ENCODE data around the gene LBX2.
A peak's percentile ranks its signal among the peaks of the same experiment; 100 is the strongest.

LBX2 gene

DNA sequence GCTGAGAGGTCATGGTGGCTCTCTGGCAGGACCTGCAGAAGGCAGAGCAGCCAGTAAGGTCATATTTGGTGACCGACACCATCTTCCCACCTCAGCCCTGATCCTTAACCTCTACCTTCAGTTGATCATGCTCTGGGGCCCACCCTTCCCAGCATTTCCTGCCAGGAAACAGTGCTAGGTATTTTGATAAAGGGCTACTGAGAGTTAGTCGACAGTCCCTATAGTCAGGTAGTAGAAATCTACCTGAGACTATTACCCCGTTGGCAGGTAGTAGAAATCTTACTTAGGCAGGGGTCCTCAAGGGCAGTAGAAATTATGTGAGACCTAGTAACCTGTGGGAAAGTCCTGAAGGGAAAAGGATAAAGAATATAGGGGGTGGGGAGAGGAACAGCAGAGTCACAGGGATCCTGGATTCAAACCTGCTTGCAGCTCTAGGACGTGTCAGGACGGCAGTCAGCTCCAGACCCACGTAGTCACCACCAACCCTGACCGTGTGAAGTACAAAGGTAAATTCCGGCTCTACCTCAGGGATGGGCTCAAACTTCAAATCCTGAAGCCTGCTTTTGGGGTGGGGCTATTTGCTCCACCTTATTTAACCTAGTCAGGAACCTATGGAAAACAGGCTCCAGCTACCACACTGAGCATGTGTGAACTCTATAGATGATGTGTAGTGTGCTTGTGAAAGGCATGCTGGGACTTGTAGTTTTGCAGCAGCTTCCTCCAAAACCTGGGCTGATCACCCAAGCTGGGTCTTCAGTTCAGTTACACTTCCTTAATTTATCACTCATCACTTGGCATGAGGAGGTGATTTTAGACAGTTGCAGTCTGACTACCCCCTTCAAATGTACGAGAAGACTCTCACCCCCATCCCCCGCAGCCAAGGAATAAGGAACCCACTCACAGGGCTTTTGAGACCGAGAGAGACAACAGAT lies 26.6 kb upstream of the LBX2 start, which contains the start of gene DQX1:
Gene DQX1 (minus strand): TSS at position 515 of the 932 bp plus-strand sequence. CDS start 502 bp downstream, at position 13.
- DNase-seq: no peak

DNA sequence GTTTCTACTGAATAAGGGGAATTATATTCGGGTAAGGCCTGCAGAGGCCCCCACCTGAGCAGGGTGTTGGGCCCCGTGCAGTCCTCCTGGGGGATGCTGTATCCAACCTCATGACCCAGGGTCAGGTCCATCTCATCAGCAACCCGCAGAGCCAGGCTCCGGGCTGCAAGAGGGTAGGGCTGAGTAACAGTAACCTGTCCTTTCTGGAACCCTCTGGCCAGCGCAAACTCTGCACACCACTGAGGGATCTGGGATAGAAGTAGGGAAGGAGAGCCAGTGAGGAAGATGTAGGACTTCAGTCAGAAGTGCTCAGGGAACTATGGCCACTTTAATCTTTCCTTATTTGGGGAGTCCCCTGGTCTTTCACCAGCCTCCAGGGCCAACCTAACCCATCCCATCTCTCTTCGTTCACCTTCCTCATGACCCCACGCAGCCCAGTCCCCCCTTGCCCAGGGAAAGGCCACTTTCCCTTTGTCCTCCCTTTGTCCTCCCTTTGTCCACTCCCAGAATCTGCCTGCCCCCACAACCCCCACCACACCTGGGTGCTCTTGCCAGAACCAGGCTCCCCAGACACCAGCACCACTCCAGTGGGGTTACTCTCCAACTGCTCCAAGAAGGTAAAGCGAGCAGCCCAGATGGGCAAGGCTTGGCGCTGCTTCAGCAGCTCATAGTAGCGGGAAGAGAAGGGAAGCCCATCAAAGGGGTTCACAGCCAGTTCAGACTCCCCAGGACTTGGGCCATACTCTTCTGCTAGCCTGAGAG lies 25.7 kb upstream of the LBX2 start:
- DNase-seq: no peak

DNA sequence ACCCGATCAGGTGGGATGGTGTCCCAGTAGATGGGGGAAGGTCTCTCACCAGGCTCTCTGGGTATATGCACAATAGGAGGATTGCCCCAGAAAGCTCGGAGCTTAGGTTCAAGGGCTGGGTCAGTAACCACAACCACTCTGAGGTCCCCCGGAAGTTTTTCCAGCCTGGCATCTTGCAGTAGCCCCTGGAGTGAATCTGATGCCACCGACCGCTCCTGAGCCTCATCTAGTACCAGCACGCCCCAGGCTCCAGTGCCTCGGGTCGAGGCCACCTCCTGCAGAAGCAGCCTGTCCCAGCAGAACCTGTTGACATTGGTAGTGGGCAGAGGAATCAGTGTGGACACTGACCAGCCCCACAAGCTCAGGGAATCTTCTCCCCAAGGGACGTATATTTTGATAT lies 24.6 kb upstream of the LBX2 start:
- DNase-seq: no peak

DNA sequence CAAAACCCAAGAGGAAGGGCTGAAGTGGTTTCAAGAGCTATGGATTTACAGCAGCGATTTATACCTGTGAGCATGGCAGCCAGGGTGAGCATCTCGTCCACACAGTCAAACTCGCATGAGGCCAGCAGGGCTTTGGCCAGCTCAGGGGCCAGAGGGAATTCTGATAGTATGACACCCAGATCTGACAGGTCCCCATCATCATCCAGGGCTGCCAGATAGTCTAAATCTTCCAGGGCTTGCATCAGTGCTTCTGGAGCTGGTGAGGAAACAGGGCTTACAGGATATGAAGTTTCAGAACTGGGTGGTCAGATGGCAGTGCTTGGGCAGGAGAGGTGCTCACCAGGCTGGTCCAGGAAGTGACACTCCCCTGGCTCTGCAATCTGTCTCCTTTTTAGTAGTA lies 23.1 kb upstream of the LBX2 start:
- no peak for DNase-seq

DNA sequence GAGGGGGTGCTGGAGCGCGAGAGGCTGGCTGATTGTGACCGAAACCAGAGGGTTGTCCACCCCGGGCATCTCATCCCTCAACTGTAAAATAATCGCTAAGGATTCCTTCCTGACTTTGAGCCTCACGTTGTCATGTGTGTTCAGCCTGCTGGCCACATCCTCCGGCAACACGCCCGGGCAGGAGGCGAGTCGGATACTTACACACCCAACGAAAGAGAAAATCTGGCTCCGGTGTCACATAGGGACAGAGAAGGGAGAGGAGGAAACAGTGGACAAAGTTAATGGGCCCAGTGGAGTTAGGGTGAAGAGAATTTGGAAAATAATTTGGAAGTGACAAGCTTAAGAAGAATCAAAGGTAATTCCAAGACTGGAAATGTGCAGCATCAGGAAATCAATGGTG lies 17.2 kb upstream of the LBX2 start:
- no peak for DNase-seq

DNA sequence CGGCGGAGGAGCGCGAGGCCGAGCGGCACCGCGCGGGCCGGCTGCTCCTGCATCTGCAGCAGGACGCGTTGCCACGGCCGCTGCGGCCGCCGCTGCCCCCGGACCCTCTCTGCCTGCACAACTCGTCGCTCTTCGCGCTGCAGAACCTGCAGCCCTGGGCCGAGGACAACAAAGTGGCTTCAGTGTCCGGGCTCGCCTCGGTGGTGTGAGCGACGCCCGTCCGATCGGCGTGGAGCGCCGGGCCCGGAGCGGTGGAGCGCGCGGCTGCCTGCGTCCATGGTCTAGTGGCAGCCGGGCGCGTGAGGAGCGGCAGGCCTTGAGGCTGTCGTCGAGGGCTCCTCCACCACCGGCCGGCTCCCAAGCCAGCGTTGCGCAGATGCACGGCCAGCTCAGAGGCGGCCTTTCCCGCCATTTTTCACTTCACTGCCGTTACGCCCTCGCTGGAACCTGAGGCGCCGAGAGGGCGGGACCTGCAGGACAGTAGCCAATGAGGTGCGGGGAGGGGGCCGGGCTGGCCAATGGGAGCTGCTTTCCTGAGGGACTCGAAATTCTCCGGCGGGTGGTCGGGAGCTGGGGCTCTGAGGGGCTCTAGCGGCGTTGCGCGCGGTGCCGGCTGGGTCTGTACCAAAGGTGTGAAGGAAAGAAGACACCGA lies 16.7 kb upstream of the LBX2 start:
- no peak for DNase-seq

DNA sequence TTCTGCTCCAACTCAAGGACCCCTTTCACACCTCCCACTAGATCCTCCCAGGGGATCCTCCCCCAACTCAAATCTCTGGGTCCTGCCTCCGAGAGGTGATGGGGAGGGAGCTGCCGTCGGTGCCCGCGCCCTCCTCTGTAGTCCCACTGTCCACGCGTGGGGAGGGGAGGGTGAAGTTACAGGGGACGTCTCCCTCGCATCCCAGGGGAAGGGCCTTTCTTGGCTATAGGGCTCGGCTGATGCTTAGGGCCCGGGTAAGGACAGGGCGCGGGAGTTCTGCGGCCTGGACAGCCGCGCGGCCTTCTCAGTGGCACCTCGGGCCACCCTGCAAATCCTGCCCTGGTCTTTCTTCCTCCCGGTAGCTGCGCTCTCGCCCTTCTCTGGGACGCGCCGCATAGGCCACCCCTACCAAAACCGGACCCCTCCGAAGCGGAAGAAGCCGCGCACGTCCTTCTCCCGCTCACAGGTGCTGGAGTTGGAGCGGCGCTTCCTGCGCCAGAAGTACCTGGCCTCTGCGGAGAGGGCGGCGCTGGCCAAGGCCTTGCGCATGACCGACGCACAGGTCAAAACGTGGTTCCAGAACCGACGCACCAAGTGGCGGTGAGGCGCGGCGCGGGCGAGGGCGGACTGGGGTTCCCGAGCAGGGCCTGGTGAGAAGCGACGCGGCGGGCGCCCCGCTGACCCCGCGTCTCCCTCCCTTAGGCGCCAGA lies 16.0 kb upstream of the LBX2 start:
- no peak for DNase-seq

DNA sequence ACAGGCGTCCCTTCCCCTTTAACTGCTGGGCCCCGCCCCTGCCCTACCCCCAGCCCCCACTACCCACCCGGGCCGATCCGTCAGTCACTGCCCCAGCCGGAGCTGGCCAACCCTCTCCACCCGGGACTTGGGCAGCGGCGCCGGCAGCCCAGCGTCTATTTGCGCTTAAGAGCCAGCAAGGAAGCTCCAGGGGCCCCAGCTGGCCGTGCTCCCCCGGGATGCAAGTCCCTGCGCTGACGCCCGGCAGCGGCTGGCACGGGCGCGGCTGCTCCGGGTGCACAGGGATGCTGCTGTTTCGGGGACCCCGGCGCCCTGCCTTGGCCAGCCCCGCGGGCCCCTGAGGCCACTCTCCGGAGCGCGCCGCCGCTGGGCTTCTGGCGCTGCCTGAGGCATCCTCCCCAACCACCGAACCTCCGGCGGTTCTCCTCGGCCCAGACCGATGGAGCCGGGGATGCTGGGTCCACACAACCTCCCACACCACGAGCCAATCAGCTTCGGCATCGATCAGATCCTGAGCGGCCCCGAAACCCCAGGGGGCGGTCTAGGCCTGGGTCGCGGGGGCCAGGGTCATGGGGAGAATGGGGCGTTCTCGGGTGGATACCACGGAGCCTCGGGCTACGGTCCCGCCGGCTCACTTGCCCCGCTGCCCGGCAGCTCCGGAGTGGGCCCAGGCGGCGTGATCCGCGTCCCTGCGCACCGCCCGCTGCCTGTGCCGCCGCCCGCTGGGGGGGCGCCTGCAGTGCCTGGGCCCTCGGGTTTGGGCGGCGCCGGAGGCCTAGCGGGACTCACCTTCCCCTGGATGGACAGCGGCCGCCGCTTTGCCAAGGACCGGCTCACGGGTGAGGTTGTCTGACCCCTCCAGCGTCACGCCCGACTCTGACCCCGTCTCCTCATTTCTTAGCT lies 15.2 kb upstream of the LBX2 start, which contains the start of gene TLX2:
Gene TLX2 (plus strand): TSS at position 83 of the 903 bp plus-strand sequence. CDS start 357 bp downstream, at position 440.
- no peak for DNase-seq

DNA sequence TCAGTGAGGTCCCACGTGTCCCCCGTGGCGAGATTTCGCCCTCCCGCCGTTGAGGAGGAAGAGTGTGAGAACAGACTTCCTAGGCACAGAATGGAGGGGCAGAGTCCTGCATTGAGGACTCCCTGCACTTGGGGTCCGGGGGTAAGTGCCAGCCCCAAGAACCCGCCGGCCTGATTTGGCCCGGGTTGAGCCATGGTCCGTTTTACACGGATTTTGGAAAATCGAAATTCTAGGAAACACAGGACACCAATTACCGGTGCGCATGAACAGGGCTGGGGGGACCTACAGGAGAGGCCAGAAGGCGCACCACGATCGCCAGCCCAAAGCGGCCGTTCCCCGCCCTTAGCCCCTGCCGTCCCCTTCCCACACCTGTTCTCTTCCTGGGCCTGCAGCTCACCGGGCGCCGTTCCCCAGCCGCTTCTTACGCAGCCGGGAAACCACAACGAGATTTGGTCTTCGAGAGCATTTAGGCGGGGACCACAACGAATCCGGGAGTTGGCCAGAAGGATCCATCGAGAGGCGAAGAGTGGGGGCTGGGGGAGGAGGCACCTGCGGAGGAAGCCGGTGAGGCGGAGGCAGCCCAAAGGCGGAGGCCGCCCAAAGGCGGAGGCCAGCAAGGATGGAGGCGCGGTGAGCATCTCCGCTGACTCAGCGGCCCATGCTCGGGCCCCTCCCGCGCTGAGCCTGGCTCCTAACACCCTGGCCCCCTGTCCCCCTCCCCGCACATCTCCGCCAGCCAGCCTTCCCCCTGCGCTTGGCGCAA lies 14.4 kb upstream of the LBX2 start:
- no peak for DNase-seq

DNA sequence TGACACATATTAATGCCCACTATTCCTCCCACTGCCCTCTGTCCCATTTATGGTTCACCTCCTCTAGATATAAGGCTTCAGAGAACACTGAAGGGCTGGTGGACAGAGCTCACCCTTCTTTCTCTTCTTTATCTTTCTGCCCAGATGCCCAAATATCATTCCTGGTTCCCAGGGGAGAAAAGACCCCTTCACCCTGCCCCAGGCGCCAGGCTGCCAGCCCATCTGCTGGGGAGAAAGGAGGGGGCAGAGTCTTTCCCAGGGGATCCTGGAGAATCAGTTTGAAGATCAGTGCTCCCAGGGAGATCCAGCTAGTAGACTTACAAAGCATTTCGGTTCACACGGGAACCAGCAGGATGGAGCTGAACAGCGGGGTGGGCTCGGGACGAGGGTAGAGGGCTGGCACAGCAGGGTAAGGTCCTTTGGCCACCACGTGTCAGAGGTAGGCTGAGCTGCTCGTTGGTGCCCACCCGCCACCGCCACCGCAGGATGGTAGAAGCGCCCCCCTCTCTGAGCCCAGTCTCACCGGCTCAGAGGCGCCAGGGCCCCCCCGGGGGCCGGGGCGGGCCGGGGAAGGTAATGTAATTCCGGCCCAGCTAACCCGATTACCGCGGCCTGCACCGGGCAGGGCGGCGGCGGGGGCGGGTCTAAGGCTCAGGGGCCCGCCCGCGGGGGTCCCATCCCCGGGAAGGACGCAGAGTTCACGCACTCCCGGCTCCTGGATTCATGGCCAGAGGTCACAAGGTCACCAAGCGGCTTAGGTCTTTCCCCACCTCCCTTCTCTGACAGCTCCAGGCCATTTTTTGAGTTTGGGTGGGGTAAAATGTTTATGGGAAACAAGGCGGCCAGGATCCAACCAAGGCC lies 13.6 kb upstream of the LBX2 start:
- DNase-seq: no peak

DNA sequence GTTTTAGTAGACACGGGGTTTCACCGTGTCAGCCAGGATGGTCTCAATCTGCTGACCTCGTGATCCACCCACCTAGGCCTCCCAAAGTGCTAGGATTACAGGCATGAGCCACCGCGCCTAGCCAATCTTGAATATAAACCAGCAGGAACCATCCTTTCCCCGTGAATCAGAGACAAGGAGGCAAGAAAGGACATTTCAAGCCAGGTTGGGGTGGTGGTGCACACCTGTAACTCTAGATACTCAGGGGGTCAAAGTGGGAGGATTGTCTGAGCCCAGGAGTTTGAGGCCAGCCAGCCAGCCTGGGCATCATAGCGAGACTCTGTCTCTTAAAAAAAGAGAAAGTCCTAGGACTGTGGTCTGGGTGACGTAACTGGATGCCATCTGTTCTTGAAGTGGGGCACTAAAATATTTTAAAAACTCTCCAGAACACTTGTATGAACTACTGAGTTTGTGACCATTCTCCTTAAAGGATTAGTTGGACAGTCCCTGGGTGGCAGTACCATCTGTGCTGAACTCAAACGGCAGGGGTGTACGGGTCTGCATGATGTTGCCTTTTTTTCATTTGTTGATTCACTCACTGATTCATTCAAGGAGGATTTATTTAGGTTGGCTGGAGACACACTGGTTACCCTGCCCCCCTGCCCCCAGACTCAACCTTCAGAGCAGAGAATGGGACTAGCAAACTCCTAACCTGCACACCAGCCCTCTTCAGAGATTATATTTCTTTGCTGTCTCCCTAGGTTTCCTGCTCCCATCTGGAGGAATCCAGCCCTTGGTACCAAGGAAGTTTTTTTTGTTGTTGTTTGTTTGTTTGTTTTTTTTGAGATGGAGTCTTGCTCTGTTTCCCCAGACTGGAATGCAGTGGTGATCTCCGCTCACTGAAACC lies 11.9 kb upstream of the LBX2 start:
- no peak for DNase-seq

DNA sequence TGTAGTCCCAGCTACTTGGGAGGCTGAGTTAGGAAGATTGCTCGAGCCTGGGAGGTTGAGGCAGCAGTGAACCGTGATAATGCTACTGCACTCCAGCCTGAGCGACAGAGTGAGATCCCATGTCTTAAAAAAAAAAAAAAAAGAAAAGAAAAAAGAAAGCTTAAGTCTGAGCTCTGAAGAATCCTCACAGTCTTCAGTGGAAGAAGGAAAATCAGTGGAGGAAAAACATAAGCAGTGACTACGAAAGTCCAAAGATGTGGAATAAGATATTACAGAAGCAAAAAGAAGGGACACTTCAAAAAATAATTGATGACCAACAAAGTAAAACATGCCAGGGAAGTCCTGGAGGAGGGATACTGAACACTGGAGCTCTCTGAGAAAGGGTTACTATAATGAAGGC lies 10.9 kb upstream of the LBX2 start:
- no peak for DNase-seq

DNA sequence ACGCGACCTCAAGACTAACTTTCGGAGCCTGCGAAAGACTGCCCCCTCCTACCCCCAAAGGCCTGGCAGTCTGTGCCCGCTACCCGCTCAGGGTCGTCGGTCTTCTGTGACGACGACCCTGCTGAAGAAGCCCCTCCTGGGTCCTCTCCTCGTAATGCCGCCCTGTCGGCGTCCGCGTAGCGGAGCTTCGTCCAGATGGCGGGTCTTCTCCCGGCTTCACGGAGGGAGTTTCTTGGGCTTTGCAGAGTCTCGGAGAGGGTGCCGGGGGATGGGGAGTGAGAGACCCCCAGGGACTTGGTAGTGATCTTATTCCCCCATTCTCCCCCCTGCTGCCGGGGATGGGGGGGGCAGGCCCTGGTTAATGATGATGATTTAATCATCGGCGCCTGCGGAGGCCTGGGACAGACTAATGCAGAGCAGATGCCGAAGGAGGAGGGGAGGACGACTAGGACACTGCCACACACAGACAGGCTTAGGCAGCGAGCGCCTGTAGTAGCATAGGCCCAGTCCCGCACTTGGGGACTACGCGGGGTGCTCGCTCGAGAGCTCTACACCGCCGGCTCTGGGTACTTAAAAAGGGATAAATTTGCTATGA lies 8.6 kb upstream of the LBX2 start:
- peak; percentile 28 for DNase-seq

DNA sequence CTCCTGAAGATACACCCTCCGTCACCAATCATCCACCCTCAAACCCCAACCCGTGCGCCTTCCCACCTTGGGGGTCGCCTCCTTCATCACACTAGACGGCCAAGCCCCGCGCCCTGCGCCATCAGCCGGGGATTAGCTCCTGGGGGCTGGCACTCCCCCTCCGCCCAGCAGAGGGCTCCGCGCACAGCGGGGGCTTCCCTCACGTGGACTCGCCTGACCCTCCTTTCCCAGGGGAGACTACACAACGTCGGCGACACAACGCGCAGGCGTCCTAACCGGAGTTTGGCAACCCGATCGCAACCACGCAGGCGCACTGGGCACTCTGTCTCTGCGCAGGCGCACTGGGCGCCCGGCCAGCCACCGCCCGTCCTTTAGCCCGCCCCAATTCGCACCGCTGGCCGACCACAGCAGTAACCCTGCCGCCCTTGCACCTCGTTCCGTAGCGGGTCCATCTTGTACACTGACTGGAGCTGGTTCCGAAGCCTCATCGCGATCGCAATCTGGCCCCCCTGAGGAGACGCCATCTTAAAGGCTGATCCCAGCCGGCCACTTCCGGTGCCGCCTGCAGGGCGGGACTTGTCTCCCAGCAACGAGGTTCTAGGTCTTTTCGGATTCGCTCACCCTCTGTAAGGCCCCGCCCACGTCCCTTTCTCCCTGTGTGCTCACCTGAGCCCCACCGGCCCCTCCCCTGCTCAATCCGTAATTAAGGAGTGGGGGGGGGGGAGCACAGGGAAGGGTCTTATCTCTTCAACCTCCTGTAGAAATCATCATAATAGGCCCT lies 7.9 kb upstream of the LBX2 start, which contains the start of gene PCGF1:
Gene PCGF1 (minus strand): TSS at position 551 of the 781 bp plus-strand sequence. CDS start 27 bp downstream, at position 524.
- peak; percentile 94 for DNase-seq

DNA sequence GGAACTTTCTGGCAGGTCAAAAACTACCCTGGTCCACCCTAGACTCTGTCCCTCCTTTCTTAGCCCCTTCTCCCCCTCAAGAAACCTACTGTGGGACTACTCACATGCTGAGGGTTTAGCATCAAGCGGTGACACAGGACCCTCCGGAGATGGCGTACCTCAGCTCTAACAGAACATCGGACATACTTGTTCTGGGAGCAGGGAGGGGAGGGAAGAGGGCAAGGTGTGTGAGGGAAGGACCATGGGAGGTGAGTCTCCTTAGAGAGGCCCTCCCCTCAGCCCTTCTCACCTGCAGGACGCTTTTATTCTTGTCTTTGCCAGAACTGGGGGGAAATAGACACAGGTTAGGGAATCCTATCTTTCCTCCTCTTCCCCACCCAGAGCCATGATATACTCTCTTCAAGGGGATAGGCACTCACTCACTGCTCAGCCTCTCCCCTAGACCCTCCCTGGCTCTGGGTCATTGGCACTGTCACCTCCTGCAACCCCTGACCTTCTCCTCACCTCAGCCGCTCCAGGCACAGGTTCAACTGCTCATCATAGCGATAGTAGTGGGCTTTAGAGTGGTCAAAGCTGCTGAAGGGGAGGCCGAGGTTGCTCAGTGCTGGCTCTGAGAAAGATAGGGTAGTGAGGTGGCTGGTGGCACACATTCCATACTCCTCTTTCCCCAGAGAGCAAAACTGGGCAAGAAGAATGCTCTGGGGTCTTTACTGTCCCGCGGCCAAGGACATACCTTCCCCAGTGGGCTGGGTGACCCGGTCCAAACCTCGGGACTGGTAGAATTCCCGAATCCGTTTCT lies 6.2 kb upstream of the LBX2 start:
- DNase-seq: no peak

DNA sequence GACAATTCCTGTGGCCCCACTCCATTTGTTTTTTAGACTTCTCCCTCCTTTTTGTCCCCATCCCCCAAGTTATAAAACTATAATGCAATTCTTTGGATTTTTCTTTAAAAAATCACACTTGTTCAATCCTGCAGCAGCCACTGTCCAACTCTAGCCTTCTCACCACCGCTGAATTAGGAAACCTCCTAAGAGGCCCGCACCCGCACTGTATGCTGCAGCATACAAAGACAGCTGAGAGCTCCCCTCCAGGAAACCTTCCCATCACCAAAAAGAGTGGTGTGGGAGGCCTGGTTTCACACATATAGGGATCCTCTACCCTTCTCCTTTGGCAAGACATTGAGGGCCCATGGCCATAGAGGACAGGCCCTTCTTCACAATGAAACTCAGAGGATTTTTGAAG lies 5.2 kb upstream of the LBX2 start:
- DNase-seq: no peak
